ENCODE data around the gene ANKHD1. TPM values are rescaled to one million over a fixed set of nuclear protein-coding genes. Genes with fewer than 3 reads are reported as not detected.

The ANKHD1 gene, protein sequence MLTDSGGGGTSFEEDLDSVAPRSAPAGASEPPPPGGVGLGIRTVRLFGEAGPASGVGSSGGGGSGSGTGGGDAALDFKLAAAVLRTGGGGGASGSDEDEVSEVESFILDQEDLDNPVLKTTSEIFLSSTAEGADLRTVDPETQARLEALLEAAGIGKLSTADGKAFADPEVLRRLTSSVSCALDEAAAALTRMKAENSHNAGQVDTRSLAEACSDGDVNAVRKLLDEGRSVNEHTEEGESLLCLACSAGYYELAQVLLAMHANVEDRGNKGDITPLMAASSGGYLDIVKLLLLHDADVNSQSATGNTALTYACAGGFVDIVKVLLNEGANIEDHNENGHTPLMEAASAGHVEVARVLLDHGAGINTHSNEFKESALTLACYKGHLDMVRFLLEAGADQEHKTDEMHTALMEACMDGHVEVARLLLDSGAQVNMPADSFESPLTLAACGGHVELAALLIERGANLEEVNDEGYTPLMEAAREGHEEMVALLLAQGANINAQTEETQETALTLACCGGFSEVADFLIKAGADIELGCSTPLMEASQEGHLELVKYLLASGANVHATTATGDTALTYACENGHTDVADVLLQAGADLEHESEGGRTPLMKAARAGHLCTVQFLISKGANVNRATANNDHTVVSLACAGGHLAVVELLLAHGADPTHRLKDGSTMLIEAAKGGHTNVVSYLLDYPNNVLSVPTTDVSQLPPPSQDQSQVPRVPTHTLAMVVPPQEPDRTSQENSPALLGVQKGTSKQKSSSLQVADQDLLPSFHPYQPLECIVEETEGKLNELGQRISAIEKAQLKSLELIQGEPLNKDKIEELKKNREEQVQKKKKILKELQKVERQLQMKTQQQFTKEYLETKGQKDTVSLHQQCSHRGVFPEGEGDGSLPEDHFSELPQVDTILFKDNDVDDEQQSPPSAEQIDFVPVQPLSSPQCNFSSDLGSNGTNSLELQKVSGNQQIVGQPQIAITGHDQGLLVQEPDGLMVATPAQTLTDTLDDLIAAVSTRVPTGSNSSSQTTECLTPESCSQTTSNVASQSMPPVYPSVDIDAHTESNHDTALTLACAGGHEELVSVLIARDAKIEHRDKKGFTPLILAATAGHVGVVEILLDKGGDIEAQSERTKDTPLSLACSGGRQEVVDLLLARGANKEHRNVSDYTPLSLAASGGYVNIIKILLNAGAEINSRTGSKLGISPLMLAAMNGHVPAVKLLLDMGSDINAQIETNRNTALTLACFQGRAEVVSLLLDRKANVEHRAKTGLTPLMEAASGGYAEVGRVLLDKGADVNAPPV (N-terminal part only)
- 131 TPM for polyA plus RNA-seq
- long read RNA-seq, donor 1, partial matches to known transcripts = 5 of 9 reads
- long read RNA-seq, donor 1, other reads (novel, unspliced or antisense) = 0 of 9 reads
- long read RNA-seq, donor 2, transcript ANKHD1-218 (2 exons, 522 nt) = major isoform, 6 of 68 reads
- long read RNA-seq, donor 2, partial matches to known transcripts = 56 of 68 reads
- long read RNA-seq, donor 2, other reads (novel, unspliced or antisense) = 0 of 68 reads
- long read RNA-seq, donor 3, partial matches to known transcripts = 36 of 45 reads
- long read RNA-seq, donor 3, other reads (novel, unspliced or antisense) = 0 of 45 reads
- long read RNA-seq, donor 4, partial matches to known transcripts = 0 of 1 reads
- long read RNA-seq, donor 4, other reads (novel, unspliced or antisense) = 0 of 1 reads
- long read RNA-seq, donor 5, partial matches to known transcripts = 5 of 13 reads
- long read RNA-seq, donor 5, other reads (novel, unspliced or antisense) = 0 of 13 reads
- long read RNA-seq, donor 6, transcript ANKHD1-215 (2 exons, 710 nt) = major isoform, 8 of 43 reads
- long read RNA-seq, donor 6, partial matches to known transcripts = 30 of 43 reads
- long read RNA-seq, donor 6, other reads (novel, unspliced or antisense) = 0 of 43 reads
- long read RNA-seq, donor 7, partial matches to known transcripts = 6 of 10 reads
- long read RNA-seq, donor 7, other reads (novel, unspliced or antisense) = 0 of 10 reads
- long read RNA-seq, donor 8, partial matches to known transcripts = 24 of 39 reads
- long read RNA-seq, donor 8, other reads (novel, unspliced or antisense) = 0 of 39 reads
- long read RNA-seq, donor 9, partial matches to known transcripts = 14 of 21 reads
- long read RNA-seq, donor 9, other reads (novel, unspliced or antisense) = 0 of 21 reads
- long read RNA-seq, donor 10, transcript ANKHD1-205 (11 exons, 2,135 nt) = major isoform, 5 of 28 reads
- long read RNA-seq, donor 10, partial matches to known transcripts = 16 of 28 reads
- long read RNA-seq, donor 10, other reads (novel, unspliced or antisense) = 0 of 28 reads
- long read RNA-seq, donor 11, partial matches to known transcripts = 17 of 23 reads
- long read RNA-seq, donor 11, other reads (novel, unspliced or antisense) = 0 of 23 reads

DNA sequence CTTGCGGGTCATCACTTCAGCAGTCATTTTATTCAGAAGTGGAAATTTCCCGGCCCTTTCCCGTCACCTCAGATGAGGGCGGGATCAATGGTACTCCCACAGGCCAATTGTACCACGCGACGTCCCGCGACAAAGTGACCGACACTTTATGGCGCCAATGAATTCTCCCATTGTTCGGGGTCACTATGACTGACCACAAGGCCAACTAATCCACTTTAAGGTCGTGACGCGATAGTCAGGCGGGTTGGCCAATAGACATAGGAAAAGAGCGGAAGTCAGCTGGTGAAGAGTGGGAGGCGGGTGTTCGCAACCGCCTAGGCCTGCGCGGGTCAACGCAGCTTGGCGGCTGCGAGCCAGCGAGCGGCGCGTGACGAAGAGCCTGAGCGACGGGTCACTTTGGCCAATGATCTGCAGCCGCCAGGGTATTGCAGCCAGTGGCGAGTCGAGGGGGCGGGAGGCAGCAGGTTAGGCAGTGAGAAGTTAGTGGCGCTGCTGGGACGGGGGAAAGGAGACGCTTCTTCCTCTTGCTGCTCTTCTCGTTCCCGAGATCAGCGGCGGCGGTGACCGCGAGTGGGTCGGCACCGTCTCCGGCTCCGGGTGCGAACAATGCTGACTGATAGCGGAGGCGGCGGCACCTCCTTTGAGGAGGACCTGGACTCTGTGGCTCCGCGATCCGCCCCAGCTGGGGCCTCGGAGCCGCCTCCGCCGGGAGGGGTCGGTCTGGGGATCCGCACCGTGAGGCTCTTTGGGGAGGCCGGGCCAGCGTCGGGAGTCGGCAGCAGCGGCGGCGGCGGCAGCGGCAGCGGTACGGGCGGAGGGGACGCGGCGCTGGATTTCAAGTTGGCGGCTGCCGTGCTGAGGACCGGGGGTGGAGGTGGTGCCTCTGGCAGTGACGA is at the start of gene ANKHD1:
Gene ANKHD1 (plus strand): TSS at position 472 of the 896 bp plus-strand sequence. CDS start 135 bp downstream, at position 607.
- Histone ChIP-seq H3K4me3 (ENCODE audit: low read length) (peak within 1 kb of the TSS; percentile 85), H3K27me3 (ENCODE audit: control insufficient read depth, insufficient read depth, low read length) (no peaks in the 10 kb centered on the region), H3K4me1 (ENCODE audit: control insufficient read depth, insufficient read depth, low read length) (peaks cover 4% of the 10 kb centered on the region), H3K9me3 (ENCODE audit: control insufficient read depth, low read depth, low read length) (no peaks in the 10 kb centered on the region), H3K36me3 (ENCODE audit: control insufficient read depth, insufficient read depth, low read length) (peaks cover 5% of the 10 kb centered on the region), H3K27ac (ENCODE audit: low read length) (peak within 1 kb of the TSS; percentile 92)
- DNase-seq = peak; percentile 100
- no CpG with 5 or more reads among the region's 83 CpGs for WGBS (ENCODE audit: insufficient coverage, low lambda C conversion rate)

DNA sequence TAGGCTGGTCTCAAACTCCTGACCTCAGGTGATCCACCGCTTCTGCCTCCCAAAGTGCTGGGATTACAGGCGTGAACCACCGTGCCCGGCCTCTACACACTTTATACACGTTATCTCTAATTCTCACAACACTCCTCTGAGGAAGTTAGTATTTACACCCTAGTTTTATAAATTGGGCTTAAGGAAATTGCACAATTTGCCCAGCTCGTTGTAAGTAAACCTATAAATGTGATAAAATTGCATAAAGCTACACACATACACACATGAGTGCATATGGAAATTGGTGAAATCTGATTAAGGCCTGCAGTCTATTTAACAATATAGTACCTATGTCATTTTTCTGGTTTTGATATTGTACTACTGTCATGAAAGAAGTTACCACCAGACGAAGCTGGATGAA is 46.1 kb upstream of the ANKHD1 start:
- WGBS (ENCODE audit: insufficient coverage, low lambda C conversion rate) = 40% methylated on average over 1 of the region's 7 CpGs
- Histone ChIP-seq H3K4me3 (ENCODE audit: low read length) (no peak overlapping the region), H3K9me3 (ENCODE audit: control insufficient read depth, low read depth, low read length) (no peaks in the 10 kb centered on the region), H3K4me1 (ENCODE audit: control insufficient read depth, insufficient read depth, low read length) (peaks cover 7% of the 10 kb centered on the region), H3K27ac (ENCODE audit: low read length) (no peak overlapping the region), H3K27me3 (ENCODE audit: control insufficient read depth, insufficient read depth, low read length) (no peaks in the 10 kb centered on the region), H3K36me3 (ENCODE audit: control insufficient read depth, insufficient read depth, low read length) (no peaks in the 10 kb centered on the region)
- no peak for DNase-seq

DNA sequence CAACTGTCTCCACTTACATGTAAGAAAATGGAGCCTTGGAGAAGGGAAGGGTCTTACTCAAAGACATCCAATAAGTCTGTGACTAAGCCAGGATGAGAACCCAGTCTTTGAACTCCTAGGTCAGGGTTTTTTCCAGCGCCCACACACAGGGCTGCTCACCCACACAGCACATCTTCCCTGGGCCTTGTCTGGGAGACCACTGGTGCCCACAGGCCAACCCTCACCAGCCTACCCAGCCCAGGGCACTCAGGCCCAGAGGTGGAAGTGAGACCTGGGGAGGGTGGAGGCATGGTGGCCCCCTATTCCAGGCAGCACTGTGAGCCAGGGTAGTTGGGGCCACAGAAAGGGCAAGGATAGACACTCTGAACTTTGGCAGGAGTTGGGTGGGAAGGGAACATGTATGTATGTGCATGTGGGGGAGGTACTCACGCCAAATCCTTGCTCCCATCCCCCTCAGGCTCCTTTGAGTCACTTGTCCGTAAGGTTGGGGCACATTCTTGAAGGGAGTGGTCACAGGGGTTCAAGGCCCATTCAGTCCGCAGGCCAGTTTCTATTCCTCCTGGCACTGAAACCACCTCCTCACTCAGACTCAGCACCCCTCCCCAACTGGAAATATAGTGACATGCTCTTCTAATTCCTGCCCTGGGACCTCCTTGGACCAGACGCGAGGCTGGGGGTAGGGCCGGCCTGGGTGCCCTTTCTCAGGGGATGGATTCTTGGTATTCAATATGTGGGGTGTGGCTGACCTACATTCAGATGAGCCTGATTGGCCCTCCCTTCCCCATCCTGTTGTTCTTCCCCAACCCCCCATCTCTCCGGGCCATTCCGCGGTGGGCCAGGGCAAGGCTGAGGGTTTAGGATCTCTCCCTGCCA is 44.5 kb upstream of the ANKHD1 start:
- WGBS (ENCODE audit: insufficient coverage, low lambda C conversion rate) = no CpG with 5 or more reads among the region's 10 CpGs
- no peak overlapping the region for H3K27ac ChIP-seq (ENCODE audit: low read length)

DNA sequence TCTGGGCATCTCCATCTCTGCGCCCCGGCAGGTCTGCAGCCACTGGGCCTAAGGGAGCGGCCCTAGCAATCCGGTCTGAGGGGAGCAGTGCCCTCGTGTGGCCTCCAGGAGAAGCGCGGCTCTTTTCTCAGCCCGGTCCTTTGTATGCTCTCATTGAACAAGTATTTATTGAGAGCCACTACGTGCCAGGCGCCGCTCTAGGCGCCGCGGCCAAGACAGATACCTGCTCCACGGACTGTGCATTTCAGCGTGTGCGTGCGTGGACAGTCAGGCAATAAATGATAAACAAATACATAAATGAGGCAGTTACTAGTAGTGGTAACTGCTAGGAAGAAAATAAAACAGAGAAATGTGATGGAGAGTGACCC is 43.9 kb upstream of the ANKHD1 start:
- Histone ChIP-seq H3K4me3 (ENCODE audit: low read length) (no peak overlapping the region), H3K27ac (ENCODE audit: low read length) (peak overlapping the region; percentile 62)
- no CpG with 5 or more reads among the region's 18 CpGs for WGBS (ENCODE audit: insufficient coverage, low lambda C conversion rate)

More for the DNA sequence above, 44.5 kb upstream of the ANKHD1 start:
- Histone ChIP-seq H3K9me3 (ENCODE audit: control insufficient read depth, low read depth, low read length) (no peaks in the 10 kb centered on the region), H3K4me3 (ENCODE audit: low read length) (no peak overlapping the region), H3K4me1 (ENCODE audit: control insufficient read depth, insufficient read depth, low read length) (peaks cover 7% of the 10 kb centered on the region), H3K27me3 (ENCODE audit: control insufficient read depth, insufficient read depth, low read length) (no peaks in the 10 kb centered on the region), H3K36me3 (ENCODE audit: control insufficient read depth, insufficient read depth, low read length) (no peaks in the 10 kb centered on the region)
- DNase-seq = peak in 1 of 2 donors; percentile 37

DNA sequence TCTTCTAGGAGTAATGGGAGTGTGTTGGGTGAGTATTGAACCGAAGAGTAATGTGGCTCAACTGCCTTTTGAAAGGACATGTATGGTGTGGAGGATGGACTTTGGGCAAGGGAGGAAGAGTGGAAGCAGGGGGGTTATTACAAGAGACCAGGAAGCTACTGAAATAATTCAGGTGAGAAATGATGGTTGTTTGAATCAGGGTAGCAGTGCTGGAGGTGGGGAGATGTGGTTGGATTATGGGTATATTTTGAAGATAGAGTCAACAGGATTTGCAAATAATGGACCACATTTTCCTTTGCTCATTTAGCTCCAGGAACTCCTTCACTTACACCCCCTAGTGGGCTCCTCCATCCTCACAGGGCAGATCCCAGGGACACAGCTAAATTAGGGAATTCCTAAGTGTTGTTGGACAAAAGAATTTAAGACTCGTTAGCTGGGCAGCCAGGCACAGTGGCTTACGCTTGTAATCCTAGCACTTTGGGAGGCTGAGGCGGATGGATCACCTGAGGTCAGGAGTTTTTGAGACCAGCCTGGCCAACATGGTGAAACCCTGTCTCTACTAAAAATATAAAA is 42.8 kb upstream of the ANKHD1 start:
- Histone ChIP-seq H3K36me3 (ENCODE audit: control insufficient read depth, insufficient read depth, low read length) (no peaks in the 10 kb centered on the region), H3K27ac (ENCODE audit: low read length) (no peak overlapping the region), H3K9me3 (ENCODE audit: control insufficient read depth, low read depth, low read length) (no peaks in the 10 kb centered on the region), H3K4me1 (ENCODE audit: control insufficient read depth, insufficient read depth, low read length) (peaks cover 10% of the 10 kb centered on the region), H3K27me3 (ENCODE audit: control insufficient read depth, insufficient read depth, low read length) (peaks cover under 1% of the 10 kb centered on the region), H3K4me3 (ENCODE audit: low read length) (no peak overlapping the region)
- WGBS (ENCODE audit: insufficient coverage, low lambda C conversion rate) = no CpG with 5 or more reads among the region's 4 CpGs
- DNase-seq = peak in 1 of 2 donors; percentile 41

More for the DNA sequence above, 43.9 kb upstream of the ANKHD1 start:
- Histone ChIP-seq H3K27me3 (ENCODE audit: control insufficient read depth, insufficient read depth, low read length) (no peaks in the 10 kb centered on the region), H3K4me1 (ENCODE audit: control insufficient read depth, insufficient read depth, low read length) (peaks cover 7% of the 10 kb centered on the region), H3K36me3 (ENCODE audit: control insufficient read depth, insufficient read depth, low read length) (no peaks in the 10 kb centered on the region), H3K9me3 (ENCODE audit: control insufficient read depth, low read depth, low read length) (no peaks in the 10 kb centered on the region)
- peak; percentile 89 to 92 for DNase-seq

DNA sequence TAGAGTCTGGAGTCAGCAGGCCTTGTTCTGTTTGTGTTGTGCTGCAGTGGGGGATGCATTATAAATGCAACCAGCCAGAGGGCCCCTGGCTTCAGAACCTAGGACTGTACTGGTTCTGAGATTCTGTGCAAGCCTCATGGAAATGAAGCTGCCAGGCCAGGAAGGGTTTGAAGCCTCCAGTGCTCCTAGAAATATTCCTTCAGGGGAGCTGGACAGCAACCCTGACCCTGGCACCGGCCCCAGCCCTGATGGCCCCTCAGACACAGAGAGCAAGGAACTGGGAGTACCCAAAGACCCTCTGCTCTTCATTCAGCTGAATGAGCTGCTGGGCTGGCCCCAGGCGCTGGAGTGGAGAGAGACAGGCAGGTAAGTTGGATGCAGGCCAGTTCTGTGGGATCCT is 41.5 kb upstream of the ANKHD1 start, which contains the start of gene SLC4A9:
Gene SLC4A9 (plus strand): TSS at position 94 of the 400 bp plus-strand sequence. CDS start 43 bp downstream, at position 137.
- peaks cover 3% of the 10 kb centered on the region for H3K27me3 ChIP-seq (ENCODE audit: control insufficient read depth, insufficient read depth, low read length)
- WGBS (ENCODE audit: insufficient coverage, low lambda C conversion rate) = no CpG with 5 or more reads among the region's 2 CpGs
- peaks cover 6% of the 10 kb centered on the region for H3K4me1 ChIP-seq (ENCODE audit: control insufficient read depth, insufficient read depth, low read length)
- DNase-seq = no peak
- no peak within 1 kb of the TSS for H3K27ac ChIP-seq (ENCODE audit: low read length)
- H3K9me3 ChIP-seq (ENCODE audit: control insufficient read depth, low read depth, low read length) = no peaks in the 10 kb centered on the region
- H3K36me3 ChIP-seq (ENCODE audit: control insufficient read depth, insufficient read depth, low read length) = no peaks in the 10 kb centered on the region
- H3K4me3 ChIP-seq (ENCODE audit: low read length) = no peak within 1 kb of the TSS

DNA sequence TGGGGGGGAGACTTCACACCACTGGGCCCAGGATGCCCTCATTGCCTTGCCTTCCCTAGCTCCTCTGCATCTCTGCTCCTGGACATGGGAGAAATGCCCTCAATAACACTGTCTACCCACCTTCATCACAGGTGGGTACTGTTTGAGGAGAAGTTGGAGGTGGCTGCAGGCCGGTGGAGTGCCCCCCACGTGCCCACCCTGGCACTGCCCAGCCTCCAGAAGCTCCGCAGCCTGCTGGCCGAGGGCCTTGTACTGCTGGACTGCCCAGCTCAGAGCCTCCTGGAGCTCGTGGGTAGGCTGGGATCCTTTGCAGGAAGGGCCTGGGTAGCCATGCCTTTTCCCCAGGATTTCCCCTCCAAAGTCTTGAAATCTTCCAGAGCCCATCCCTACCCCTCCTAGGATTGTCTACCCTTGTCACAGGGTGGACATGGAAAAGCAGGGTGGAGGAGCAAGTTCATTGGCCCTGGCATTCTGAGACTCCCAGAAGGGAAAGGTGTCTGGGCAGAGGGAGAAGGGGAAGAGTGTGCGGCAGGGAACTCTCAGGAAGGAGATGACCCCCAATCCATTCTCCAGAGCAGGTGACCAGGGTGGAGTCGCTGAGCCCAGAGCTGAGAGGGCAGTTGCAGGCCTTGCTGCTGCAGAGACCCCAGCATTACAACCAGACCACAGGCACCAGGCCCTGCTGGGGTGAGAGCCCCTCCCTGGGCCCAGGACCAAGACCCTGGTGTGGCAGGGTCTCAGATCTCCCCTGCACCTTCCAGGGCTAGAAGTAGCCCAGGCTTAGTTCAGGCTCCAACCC is 40.8 kb upstream of the ANKHD1 start:
- Histone ChIP-seq H3K4me3 (ENCODE audit: low read length) (no peak overlapping the region), H3K27ac (ENCODE audit: low read length) (no peak overlapping the region), H3K9me3 (ENCODE audit: control insufficient read depth, low read depth, low read length) (no peaks in the 10 kb centered on the region), H3K4me1 (ENCODE audit: control insufficient read depth, insufficient read depth, low read length) (peaks cover 6% of the 10 kb centered on the region), H3K27me3 (ENCODE audit: control insufficient read depth, insufficient read depth, low read length) (peaks cover 3% of the 10 kb centered on the region), H3K36me3 (ENCODE audit: control insufficient read depth, insufficient read depth, low read length) (no peaks in the 10 kb centered on the region)
- no peak for DNase-seq
- WGBS (ENCODE audit: insufficient coverage, low lambda C conversion rate) = no CpG with 5 or more reads among the region's 7 CpGs

Measured in large intestine (tissue), 12 donors.